Small intestine (tissue), 7 donors: ENCODE measurements around the gene TAF1C. TPM values are rescaled to one million over a fixed set of nuclear protein-coding genes. Genes with fewer than 3 reads are reported as not detected.
A peak's percentile ranks its signal among the peaks of the same experiment; 100 is the strongest.

Experiments used
- DNase-seq, 2 donors: peaks; one replicate each; pipeline versions ENCODE4 v3.0.0 to v3.0.0-alpha.2; 2013
- FAIRE-seq: peaks from 2 replicates; lab custom pipeline; 2012; peaks lifted over from hg19 to GRCh38; lab: Jason Lieb, UNC
- H3K27ac ChIP-seq, 3 donors: one replicate each; pipeline ENCODE4 v1.5.1; 2013; ENCODE audit warnings: low read length in 2 of 3, mild to moderate bottlenecking in 2 of 3, control low read depth in 1 of 3, inconsistent platforms in 1 of 3, low read depth in 1 of 3, moderate library complexity in 1 of 3
- H3K27me3 ChIP-seq, 3 donors: one replicate each; pipeline ENCODE4 v1.6.1; 2013; ENCODE audit warnings: low read length in 3 of 3, inconsistent platforms in 1 of 3; ENCODE audit not compliant: control insufficient read depth in 3 of 3, insufficient read depth in 3 of 3
- H3K36me3 ChIP-seq, 3 donors: one replicate each; pipeline ENCODE4 v1.6.1; 2013; ENCODE audit warnings: low read length in 3 of 3, inconsistent platforms in 1 of 3, low read depth in 1 of 3, mild to moderate bottlenecking in 1 of 3, moderate library complexity in 1 of 3; ENCODE audit not compliant: control insufficient read depth in 3 of 3, insufficient read depth in 2 of 3
- H3K4me1 ChIP-seq, 3 donors: one replicate each; pipeline ENCODE4 v1.6.1; 2013; ENCODE audit warnings: low read length in 2 of 3, inconsistent platforms in 1 of 3, low read depth in 1 of 3, mild to moderate bottlenecking in 1 of 3, moderate library complexity in 1 of 3; ENCODE audit not compliant: control insufficient read depth in 3 of 3, insufficient read depth in 2 of 3
- H3K4me3 ChIP-seq, 3 donors: one replicate each; pipeline ENCODE4 v1.5.1; 2013; ENCODE audit warnings: low read length in 3 of 3, control low read depth in 1 of 3, inconsistent platforms in 1 of 3, low read depth in 1 of 3, mild to moderate bottlenecking in 1 of 3, moderate library complexity in 1 of 3
- H3K9me3 ChIP-seq, 2 donors: one replicate each; pipeline ENCODE4 v1.6.1; 2013; ENCODE audit warnings: low read depth in 1 of 2, low read length in 1 of 2; ENCODE audit not compliant: control insufficient read depth in 2 of 2, insufficient read depth in 1 of 2
- WGBS, 3 donors: extraction: QIAGEN DNeasy Blood & Tissue Kit; methylation state at CpG; one replicate each; pipeline ENCODE4 v1.1.7; 2013; 5-methylcytosine and 5-hydroxymethylcytosine counted together
- polyA plus RNA-seq, 4 donors: library from polyadenylated mRNA; stranded (reverse) in 3 of 4; unstranded in 1 of 4; fragments of 200-250 nt in 3 of 4; fragments of 120-200 nt in 1 of 4; gene quantifications; one replicate each; pipeline versions ENCODE4 v1.2.1 to v1.2.3, GENCODE V29; 2013
- donor health status: healthy with polysubstance abuse.
- donor health status: control.
- donor health status: control.
- donor health status: Bipolar disorder and iron deficiency.
- donor health status: healthy.

TAF1C gene
- polyA plus RNA-seq, 4 donors = 33.4 to 61.3 (median 39.9) TPM

DNA sequence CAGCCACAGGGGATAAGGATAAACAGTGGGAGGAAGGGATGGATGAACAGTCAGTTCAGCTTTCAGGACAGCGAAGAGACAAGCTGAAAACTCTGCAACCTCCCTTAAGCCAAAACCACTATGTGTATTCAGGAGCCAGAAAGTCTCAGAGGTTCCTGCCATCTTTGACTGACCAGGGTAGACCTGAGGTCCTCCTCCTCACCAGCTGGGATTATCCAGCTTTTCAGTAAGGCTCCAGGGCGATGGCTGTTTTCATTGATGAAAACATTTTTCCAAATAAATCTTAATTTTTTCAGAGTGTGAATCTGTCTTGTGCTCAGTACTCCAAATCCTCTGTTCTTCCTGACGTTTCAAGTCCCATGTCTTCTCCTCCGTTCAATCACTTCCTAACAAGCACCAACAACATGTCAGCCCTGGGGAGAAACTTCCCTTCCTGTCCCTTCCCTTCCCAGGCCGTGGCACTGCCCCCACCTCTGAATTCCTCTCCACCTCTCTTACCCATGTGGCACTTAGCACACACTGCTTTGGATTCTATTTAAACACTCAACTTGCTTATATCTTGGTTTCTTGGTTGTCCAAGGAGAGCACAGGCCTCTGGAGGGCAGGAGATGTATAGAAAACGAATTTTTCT, 47.1 kb downstream of the TAF1C start:
- 76 to 80% (median 77%) methylated on average over 6 of the region's 6 CpGs for WGBS, 3 donors
- no peak for FAIRE-seq

DNA sequence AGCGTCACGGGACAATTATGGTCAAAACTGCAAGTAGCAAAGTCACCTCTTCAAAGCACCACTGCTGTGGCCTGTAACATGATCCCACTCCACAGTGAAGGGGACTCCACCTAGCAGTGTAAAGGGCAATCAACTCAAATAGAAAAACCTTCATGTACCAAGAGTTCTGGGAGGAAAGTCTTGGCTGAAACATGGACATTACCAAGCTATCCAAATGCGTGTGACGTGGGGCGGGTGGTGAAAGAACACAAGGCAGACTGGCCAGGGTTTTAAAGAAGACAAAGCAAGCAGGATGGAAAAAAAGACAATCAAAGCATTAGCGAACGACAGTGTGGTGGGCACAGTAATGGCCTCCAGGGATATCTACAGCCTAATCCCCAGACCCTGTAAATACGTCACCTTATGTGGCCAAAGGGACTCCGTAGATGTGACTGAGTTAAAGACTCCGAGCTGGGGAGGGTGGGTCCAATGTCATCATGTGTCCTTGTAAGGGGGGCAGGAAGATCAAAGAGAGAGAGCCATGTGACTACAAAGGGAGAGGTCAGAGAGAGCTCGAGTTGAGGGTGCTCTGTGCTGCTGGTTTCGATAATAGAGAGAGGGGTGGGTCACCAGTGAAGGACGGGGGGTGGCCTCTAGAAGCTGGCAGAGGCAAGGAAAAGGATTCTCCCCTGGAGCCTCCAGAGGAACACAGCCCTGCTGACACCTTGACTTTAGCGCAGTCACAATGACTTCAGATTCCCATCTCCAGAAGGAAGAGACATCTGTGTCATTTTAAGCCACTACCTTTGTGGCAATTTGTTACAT, 47.8 kb downstream of the TAF1C start:
- no peaks in the 10 kb centered on the region for H3K9me3 ChIP-seq
- H3K36me3 ChIP-seq = peaks cover 0 to 10% (median 0%) of the 10 kb centered on the region in 3 donors
- no peaks in the 10 kb centered on the region for H3K27me3 ChIP-seq
- no peak overlapping the region for H3K4me3 ChIP-seq
- H3K4me1 ChIP-seq = peaks cover 0 to 8% (median 0%) of the 10 kb centered on the region in 3 donors
- 68 to 82% (median 72%) methylated on average over 14 of the region's 14 CpGs for WGBS, 3 donors
- FAIRE-seq = no peak
- H3K27ac ChIP-seq = peak overlapping the region in 1 of 3 donors; percentile 33
- DNase-seq = peak in 1 of 2 donors; percentile 67

More for the DNA sequence above, 47.1 kb downstream of the TAF1C start:
- H3K9me3 ChIP-seq = no peaks in the 10 kb centered on the region
- H3K27ac ChIP-seq = no peak overlapping the region
- no peaks in the 10 kb centered on the region for H3K27me3 ChIP-seq
- H3K4me3 ChIP-seq = no peak overlapping the region
- H3K36me3 ChIP-seq = peaks cover 0 to 10% (median 0%) of the 10 kb centered on the region in 3 donors
- no peak for DNase-seq
- H3K4me1 ChIP-seq = peaks cover 0 to 8% (median 0%) of the 10 kb centered on the region in 3 donors

GRCh38 chr16:84138500-84138823, 48.4 kb downstream of the TAF1C start:
- FAIRE-seq = no peak
- H3K9me3 ChIP-seq = no peaks in the 10 kb centered on the region
- H3K36me3 ChIP-seq = peaks cover 0 to 10% (median 0%) of the 10 kb centered on the region in 3 donors
- no peak for DNase-seq
- no peaks in the 10 kb centered on the region for H3K27me3 ChIP-seq
- H3K4me1 ChIP-seq = peaks cover 0 to 8% (median 0%) of the 10 kb centered on the region in 3 donors
- H3K27ac ChIP-seq = no peak overlapping the region
- 52 to 74% (median 67%) methylated on average over 2 of the region's 2 CpGs for WGBS, 3 donors
- H3K4me3 ChIP-seq = no peak overlapping the region

GRCh38 chr16:84137769-84138357, 49.0 kb downstream of the TAF1C start:
- Histone ChIP-seq H3K4me3 (no peak overlapping the region), H3K27me3 (no peaks in the 10 kb centered on the region), H3K27ac (no peak overlapping the region), H3K36me3 (peaks cover 0 to 10% (median 0%) of the 10 kb centered on the region in 3 donors), H3K4me1 (peaks cover 0 to 8% (median 0%) of the 10 kb centered on the region in 3 donors), H3K9me3 (no peaks in the 10 kb centered on the region)
- no peak for FAIRE-seq
- no peak for DNase-seq
- 77 to 88% (median 88%) methylated on average over 7 of the region's 7 CpGs for WGBS, 3 donors

GRCh38 chr16:84137287-84137686, 49.6 kb downstream of the TAF1C start:
- Histone ChIP-seq H3K9me3 (no peaks in the 10 kb centered on the region), H3K27me3 (no peaks in the 10 kb centered on the region), H3K4me3 (no peak overlapping the region), H3K27ac (no peak overlapping the region), H3K36me3 (peaks cover 0 to 10% (median 0%) of the 10 kb centered on the region in 3 donors), H3K4me1 (peaks cover 0 to 8% (median 0%) of the 10 kb centered on the region in 3 donors)
- DNase-seq (no peak), FAIRE-seq (no peak)
- 87 to 96% (median 89%) methylated on average over 8 of the region's 8 CpGs for WGBS, 3 donors

GRCh38 chr16:84136331-84137125, 50.3 kb downstream of the TAF1C start:
- DNase-seq = no peak
- Histone ChIP-seq H3K27me3 (no peaks in the 10 kb centered on the region), H3K4me3 (no peak overlapping the region), H3K27ac (no peak overlapping the region), H3K36me3 (peaks cover 0 to 10% (median 0%) of the 10 kb centered on the region in 3 donors), H3K4me1 (peaks cover 0 to 8% (median 0%) of the 10 kb centered on the region in 3 donors), H3K9me3 (no peaks in the 10 kb centered on the region)
- WGBS, 3 donors = 92 to 94% (median 93%) methylated on average over 11 of the region's 11 CpGs
- FAIRE-seq = no peak

DNA sequence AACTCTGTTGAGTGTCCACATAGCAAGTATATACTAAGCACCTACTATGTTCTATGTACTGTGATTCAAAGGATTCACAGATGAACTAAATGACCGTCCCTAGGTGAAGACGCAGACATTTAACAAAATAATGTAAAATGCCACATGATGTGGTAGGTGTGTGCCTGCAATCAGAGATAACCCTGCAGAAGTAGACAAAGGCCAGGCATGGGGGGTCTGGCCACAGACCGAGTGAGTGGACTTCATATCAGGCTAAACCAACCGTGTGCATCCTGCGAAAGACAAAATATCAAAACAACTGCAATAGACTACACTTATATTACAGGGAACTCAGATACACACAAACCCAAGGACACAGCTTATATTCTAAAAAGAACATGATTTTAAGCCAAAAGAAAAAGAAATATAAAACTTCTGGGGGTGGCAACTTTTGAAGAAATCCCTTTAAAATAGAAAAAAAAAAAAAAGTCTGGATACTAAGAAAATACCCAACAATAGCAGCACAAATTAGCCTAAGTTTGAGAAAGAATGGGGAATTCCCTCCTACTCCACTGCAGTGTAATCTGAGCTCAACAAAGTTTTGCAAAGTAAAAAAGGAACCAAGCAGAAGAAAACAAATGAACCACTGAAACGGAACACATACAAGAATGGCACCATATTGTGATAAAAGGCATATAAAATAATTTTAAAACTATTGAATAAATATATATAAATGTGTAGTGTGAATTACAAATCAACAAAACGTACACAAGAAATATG, 54.2 kb downstream of the TAF1C start:
- H3K4me1 ChIP-seq = no peaks in the 10 kb centered on the region
- DNase-seq = no peak
- H3K27ac ChIP-seq = no peak overlapping the region
- WGBS, 3 donors = 88 to 90% (median 88%) methylated on average over 7 of the region's 7 CpGs
- no peak overlapping the region for H3K4me3 ChIP-seq
- no peak for FAIRE-seq
- no peaks in the 10 kb centered on the region for H3K27me3 ChIP-seq
- peaks cover 3 to 23% (median 3%) of the 10 kb centered on the region in 3 donors for H3K36me3 ChIP-seq
- no peaks in the 10 kb centered on the region for H3K9me3 ChIP-seq
